ENCODE measurements around the gene TENM3. TPM values are rescaled to one million over a fixed set of nuclear protein-coding genes. Genes with fewer than 3 reads are reported as not detected.

The TENM3 gene
- total RNA-seq, 2 experiments from 2014 or later = not detected

GRCh38 chr4:182608525-182608924 lies 365.3 kb downstream of the TENM3 start:
- Mint-ChIP-seq H3K27me3 (peaks cover 2% of the 10 kb centered on the region), H3K9me3 (no peaks in the 10 kb centered on the region), H3K4me1 (no peaks in the 10 kb centered on the region), H3K4me3 (no peak overlapping the region), H3K36me3 (no peaks in the 10 kb centered on the region), H3K27ac (no peak overlapping the region)
- no peak for ATAC-seq (ENCODE audit: low read depth)
- no peak for DNase-seq
- POLR2A ChIA-PET = no interaction called here

DNA sequence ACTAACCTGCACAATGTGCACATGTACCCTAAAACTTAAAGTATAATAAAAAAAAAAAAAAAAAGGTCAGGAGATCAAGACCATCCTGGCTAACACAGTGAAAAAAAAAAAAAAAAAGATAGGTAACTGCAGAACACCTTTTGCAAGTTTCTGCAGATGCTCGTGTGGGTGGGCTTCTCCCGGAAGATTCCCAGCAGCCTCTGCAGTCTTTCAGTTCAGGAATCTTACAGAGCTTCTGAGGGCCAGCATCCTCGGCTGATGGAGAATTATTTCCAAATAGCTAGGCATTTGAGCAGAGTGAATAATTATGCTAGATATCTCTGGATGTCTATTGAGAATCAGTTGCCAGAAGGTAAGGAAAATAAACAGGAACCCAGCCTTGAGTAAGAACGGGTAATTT lies 373.3 kb downstream of the TENM3 start:
- ATAC-seq (ENCODE audit: low read depth) (no peak), DNase-seq (no peak)
- no peak overlapping the region for H3K27ac Mint-ChIP-seq
- H3K9me3 Mint-ChIP-seq = no peaks in the 10 kb centered on the region
- H3K4me1 Mint-ChIP-seq = no peaks in the 10 kb centered on the region
- no peaks in the 10 kb centered on the region for H3K36me3 Mint-ChIP-seq
- no peak overlapping the region for H3K4me3 Mint-ChIP-seq
- POLR2A ChIA-PET = no interaction called here
- peaks cover 6% of the 10 kb centered on the region for H3K27me3 Mint-ChIP-seq

DNA sequence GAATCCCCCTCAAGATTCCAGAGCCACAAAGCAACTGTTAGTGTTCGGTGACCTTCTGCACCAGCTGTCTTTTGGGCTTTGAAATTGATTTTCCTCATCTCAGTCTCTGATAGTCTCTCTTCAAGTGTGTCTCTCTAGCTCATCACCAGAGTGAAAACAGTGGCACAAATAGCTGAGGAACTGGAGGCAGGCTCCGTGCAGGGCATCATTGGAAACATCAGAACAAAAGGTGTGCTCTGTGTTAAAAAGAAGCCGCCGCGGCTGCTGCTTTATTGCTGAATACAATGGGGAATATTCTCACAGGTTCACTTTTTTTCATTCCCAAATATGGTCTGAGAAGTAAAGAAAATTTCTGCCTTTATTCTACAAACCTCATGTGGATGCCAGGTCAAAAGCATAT lies 376.5 kb downstream of the TENM3 start:
- ATAC-seq (ENCODE audit: low read depth) (no peak), DNase-seq (no peak)
- no peaks in the 10 kb centered on the region for H3K4me1 Mint-ChIP-seq
- no peak overlapping the region for H3K4me3 Mint-ChIP-seq
- no peaks in the 10 kb centered on the region for H3K36me3 Mint-ChIP-seq
- POLR2A ChIA-PET = no interaction called here
- H3K27ac Mint-ChIP-seq = no peak overlapping the region
- peaks cover 3% of the 10 kb centered on the region for H3K27me3 Mint-ChIP-seq
- H3K9me3 Mint-ChIP-seq = no peaks in the 10 kb centered on the region

DNA sequence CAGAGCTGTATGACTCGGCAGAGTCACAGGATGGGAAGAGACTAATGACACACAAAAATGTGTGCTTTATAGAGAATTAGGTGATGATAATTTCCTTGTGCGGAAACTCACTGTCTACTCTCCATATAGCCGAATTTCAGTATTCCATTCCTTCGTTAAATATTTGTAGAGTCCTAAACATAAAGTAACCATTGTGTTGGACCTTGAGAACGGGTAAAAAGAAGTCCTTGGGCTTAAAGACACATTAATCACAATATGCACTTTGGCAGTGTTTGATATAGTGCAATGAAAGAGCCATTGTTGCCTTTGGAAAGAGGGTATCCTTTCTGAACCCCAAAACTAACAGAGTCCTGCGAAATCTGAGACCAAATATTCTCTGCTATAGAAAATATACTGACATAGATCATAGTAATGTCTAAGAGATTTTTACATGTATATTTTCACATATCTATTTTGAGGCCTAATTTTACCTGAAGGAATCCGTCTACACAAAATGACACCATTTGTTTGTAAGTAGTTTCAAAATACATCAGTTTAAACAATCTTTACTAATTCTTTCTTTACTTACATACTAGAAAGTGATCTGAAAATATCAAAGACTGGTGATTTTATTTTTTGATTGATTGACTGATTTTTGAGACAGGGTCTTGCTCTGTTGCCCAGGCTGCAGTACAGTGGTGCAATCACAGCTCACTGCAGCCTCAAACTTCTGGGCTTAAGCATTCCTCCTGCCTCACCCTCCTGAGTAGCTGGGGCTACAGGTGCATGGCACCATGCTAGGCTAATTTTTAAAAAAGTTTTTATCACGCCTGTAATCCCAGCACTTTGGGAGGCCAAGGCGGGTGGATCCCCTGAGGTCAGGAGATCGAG lies 377.1 kb downstream of the TENM3 start:
- peaks cover 2% of the 10 kb centered on the region for H3K27me3 Mint-ChIP-seq
- no peak overlapping the region for H3K27ac Mint-ChIP-seq
- H3K4me1 Mint-ChIP-seq = no peaks in the 10 kb centered on the region
- ATAC-seq (ENCODE audit: low read depth) = no peak
- no peaks in the 10 kb centered on the region for H3K9me3 Mint-ChIP-seq
- H3K4me3 Mint-ChIP-seq = no peak overlapping the region
- no peak for DNase-seq
- POLR2A ChIA-PET = no interaction called here
- H3K36me3 Mint-ChIP-seq = no peaks in the 10 kb centered on the region

- Mint-ChIP-seq H3K4me3 (no peak overlapping the region), H3K36me3 (no peaks in the 10 kb centered on the region), H3K27ac (no peak overlapping the region), H3K27me3 (no peaks in the 10 kb centered on the region), H3K4me1 (no peaks in the 10 kb centered on the region), H3K9me3 (no peaks in the 10 kb centered on the region)
- ATAC-seq (ENCODE audit: low read depth) (no peak), DNase-seq (no peak)
- POLR2A ChIA-PET = no interaction called here
Observed at GRCh38 chr4:182624281-182624680, 381.1 kb downstream of the TENM3 start.

- no peak overlapping the region for H3K4me3 Mint-ChIP-seq
- no peaks in the 10 kb centered on the region for H3K36me3 Mint-ChIP-seq
- ATAC-seq (ENCODE audit: low read depth) = no peak
- no peaks in the 10 kb centered on the region for H3K27me3 Mint-ChIP-seq
- POLR2A ChIA-PET = no interaction called here
- H3K9me3 Mint-ChIP-seq = no peaks in the 10 kb centered on the region
- no peak for DNase-seq
- no peak overlapping the region for H3K27ac Mint-ChIP-seq
- H3K4me1 Mint-ChIP-seq = no peaks in the 10 kb centered on the region
Observed at GRCh38 chr4:182625193-182625592, 382.0 kb downstream of the TENM3 start.

- H3K27ac Mint-ChIP-seq = no peak overlapping the region
- H3K4me1 Mint-ChIP-seq = no peaks in the 10 kb centered on the region
- no peaks in the 10 kb centered on the region for H3K27me3 Mint-ChIP-seq
- ATAC-seq (ENCODE audit: low read depth) = no peak
- no peaks in the 10 kb centered on the region for H3K36me3 Mint-ChIP-seq
- H3K4me3 Mint-ChIP-seq = no peak overlapping the region
- POLR2A ChIA-PET = no interaction called here
- no peak for DNase-seq
- H3K9me3 Mint-ChIP-seq = no peaks in the 10 kb centered on the region
Observed at GRCh38 chr4:182627996-182628395, 384.8 kb downstream of the TENM3 start.

DNA sequence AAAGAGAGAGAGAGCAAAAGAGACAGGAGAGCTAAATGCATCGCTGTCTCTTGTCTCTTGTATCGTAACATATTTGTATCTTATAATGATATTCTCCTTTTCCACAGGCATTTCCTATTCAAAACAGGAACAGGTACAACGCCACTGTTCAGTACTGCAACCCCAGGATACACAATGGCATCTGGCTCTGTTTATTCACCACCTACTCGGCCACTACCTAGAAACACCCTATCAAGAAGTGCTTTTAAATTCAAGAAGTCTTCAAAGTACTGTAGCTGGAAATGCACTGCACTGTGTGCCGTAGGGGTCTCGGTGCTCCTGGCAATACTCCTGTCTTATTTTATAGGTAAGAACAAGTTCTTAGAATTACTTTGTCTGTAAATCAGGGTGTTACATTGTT lies 385.3 kb downstream of the TENM3 start:
- no peak for ATAC-seq (ENCODE audit: low read depth)
- no peaks in the 10 kb centered on the region for H3K27me3 Mint-ChIP-seq
- H3K27ac Mint-ChIP-seq = no peak overlapping the region
- no peak for DNase-seq
- no peaks in the 10 kb centered on the region for H3K36me3 Mint-ChIP-seq
- no peak overlapping the region for H3K4me3 Mint-ChIP-seq
- POLR2A ChIA-PET = no interaction called here
- no peaks in the 10 kb centered on the region for H3K9me3 Mint-ChIP-seq
- no peaks in the 10 kb centered on the region for H3K4me1 Mint-ChIP-seq

DNA sequence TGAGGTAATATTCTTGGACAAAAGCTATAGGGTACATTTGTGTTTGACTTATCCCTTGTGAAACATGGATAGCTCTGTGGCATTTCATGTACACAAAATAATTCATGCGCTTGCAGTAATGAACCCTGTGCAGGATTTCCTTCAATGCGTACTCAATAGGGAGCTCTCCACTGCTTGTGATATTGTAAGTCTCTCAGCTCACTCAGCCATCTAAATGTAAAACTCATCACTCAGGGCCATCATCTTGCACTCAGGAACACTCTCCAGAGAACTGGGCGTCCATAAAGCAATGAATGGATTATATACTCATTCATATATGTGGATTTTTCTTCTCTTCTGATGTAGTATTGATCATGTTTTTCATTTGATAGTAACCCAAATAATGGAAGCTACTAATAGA lies 385.9 kb downstream of the TENM3 start:
- no peak for ATAC-seq (ENCODE audit: low read depth)

GRCh38 chr4:182640491-182640890 lies 397.3 kb downstream of the TENM3 start:
- no peaks in the 10 kb centered on the region for H3K36me3 Mint-ChIP-seq

More for the DNA sequence above, 385.9 kb downstream of the TENM3 start:
- DNase-seq = no peak
- no peak overlapping the region for H3K4me3 Mint-ChIP-seq
- no peak overlapping the region for H3K27ac Mint-ChIP-seq
- H3K27me3 Mint-ChIP-seq = no peaks in the 10 kb centered on the region
- POLR2A ChIA-PET = no interaction called here
- H3K36me3 Mint-ChIP-seq = no peaks in the 10 kb centered on the region
- H3K9me3 Mint-ChIP-seq = no peaks in the 10 kb centered on the region
- H3K4me1 Mint-ChIP-seq = no peaks in the 10 kb centered on the region

DNA sequence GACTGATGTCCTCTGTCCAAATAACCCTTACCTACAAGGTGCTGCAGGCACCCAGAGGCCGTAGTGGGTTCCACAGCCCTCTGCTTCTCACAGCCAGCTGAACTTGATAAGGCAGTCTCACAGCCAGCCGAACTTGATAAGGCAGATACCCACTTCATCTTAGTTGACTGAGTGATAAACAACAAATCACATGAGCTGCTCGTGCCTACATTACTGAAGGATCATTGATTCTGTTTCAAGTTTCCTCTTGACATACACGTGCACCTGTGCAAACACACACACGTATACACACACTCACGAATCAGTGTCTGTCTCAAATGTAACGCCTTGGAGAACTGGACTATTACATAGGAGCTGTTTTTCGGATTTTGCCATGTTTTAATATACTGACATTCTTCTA lies 397.7 kb downstream of the TENM3 start:
- H3K4me3 Mint-ChIP-seq = no peak overlapping the region
- H3K4me1 Mint-ChIP-seq = no peaks in the 10 kb centered on the region
- peaks cover 1% of the 10 kb centered on the region for H3K9me3 Mint-ChIP-seq
- ATAC-seq (ENCODE audit: low read depth) (no peak), DNase-seq (no peak)
- H3K36me3 Mint-ChIP-seq = no peaks in the 10 kb centered on the region
- H3K27me3 Mint-ChIP-seq = peaks cover 2% of the 10 kb centered on the region
- H3K27ac Mint-ChIP-seq = no peak overlapping the region
- POLR2A ChIA-PET = no interaction called here

More at GRCh38 chr4:182640491-182640890, 397.3 kb downstream of the TENM3 start:
- Mint-ChIP-seq H3K27ac (no peak overlapping the region), H3K27me3 (peaks cover 2% of the 10 kb centered on the region), H3K4me1 (no peaks in the 10 kb centered on the region), H3K9me3 (no peaks in the 10 kb centered on the region), H3K4me3 (no peak overlapping the region)
- DNase-seq (no peak), ATAC-seq (ENCODE audit: low read depth) (no peak)
- POLR2A ChIA-PET = no interaction called here

- POLR2A ChIA-PET = no interaction called here
- Mint-ChIP-seq H3K9me3 (peaks cover 1% of the 10 kb centered on the region), H3K4me3 (no peak overlapping the region), H3K4me1 (no peaks in the 10 kb centered on the region), H3K27me3 (peaks cover 2% of the 10 kb centered on the region), H3K27ac (no peak overlapping the region), H3K36me3 (no peaks in the 10 kb centered on the region)
- ATAC-seq (ENCODE audit: low read depth) = no peak
- no peak for DNase-seq
Observed at GRCh38 chr4:182642831-182643230, 399.6 kb downstream of the TENM3 start.

DNA sequence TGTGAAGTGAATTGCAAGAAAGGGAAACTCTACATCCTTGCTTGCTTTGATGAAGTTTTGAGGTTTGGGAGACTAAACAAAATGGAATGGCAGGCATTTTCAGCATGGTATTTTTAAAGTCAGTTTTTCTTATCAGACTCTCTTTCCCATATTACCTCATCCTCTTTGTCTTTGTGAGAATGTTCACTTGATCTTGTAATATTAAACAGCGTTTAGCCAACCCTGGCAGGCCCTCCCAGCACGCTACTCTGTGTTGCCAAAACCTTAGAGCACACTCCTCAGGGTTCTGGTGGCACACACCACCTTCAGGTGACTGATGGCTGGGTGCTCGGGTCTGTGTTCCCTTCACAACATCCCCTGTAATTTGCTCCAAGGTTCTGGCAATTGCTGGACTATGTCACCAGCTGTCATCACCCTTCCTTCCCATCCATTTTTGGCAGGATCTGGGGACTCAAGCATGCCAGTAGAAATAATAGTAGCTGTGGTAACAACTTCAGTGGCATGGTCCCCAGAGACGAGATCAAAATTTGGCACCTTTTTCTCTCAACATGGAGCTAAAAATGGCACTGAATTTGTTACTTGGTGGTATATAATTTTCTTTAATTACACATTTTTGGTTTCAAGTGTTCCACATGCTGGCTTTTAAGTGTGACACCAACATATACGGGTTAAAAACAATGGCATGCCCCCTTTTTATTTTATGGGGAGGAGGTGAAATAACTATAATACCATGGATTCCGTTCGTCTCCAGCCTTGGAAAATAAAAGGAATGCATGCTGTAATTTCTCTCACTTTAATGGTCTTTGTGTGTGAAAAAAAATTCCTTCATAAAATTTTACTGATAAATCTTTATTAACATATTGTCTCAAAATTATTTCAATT lies 400.8 kb downstream of the TENM3 start:
- ATAC-seq (ENCODE audit: low read depth) = no peak
- Mint-ChIP-seq H3K4me1 (no peaks in the 10 kb centered on the region), H3K4me3 (no peak overlapping the region), H3K27ac (no peak overlapping the region), H3K27me3 (peaks cover 2% of the 10 kb centered on the region), H3K9me3 (peaks cover 1% of the 10 kb centered on the region), H3K36me3 (no peaks in the 10 kb centered on the region)
- no peak for DNase-seq
- POLR2A ChIA-PET = no interaction called here

GRCh38 chr4:182644683-182645050 lies 401.5 kb downstream of the TENM3 start:
- no peaks in the 10 kb centered on the region for H3K27me3 Mint-ChIP-seq
- DNase-seq (no peak), ATAC-seq (ENCODE audit: low read depth) (no peak)
- no peaks in the 10 kb centered on the region for H3K4me1 Mint-ChIP-seq
- H3K36me3 Mint-ChIP-seq = no peaks in the 10 kb centered on the region
- peaks cover 1% of the 10 kb centered on the region for H3K9me3 Mint-ChIP-seq
- H3K27ac Mint-ChIP-seq = no peak overlapping the region
- H3K4me3 Mint-ChIP-seq = no peak overlapping the region
- POLR2A ChIA-PET = no interaction called here

All from activated naive CD8-positive, alpha-beta T cell treated with anti-CD3 and anti-CD28 coated beads, Interleukin-2, amount 10 ng/mL, durations not matched to agents 7 days and 5 days (primary cell).